CD4-positive, alpha-beta T cell (primary cell): Measurements from ENCODE around the gene LYRM9. TPM values are rescaled to one million over a fixed set of nuclear protein-coding genes. Genes with fewer than 3 reads are reported as not detected.

Experiments used
- ATAC-seq: fragments of 200-7000 bp; cut with Tn5 transposase; one replicate; pipeline ENCODE4 v1.10.0; 2022; ENCODE audit warnings: mild to moderate bottlenecking; ENCODE audit not compliant: poor library complexity
- CTCF ChIA-PET: fragments of 350-600 bp; sonication (Branson Sonifier 250); formaldehyde crosslinking; loops from one replicate; lab custom pipeline; 2021; ENCODE audit warnings: antibody characterized with exemption, inconsistent platforms; lab: Charles Lee
- POLR2A ChIA-PET: fragments of 350-600 bp; sonication (Branson Sonifier 250); formaldehyde crosslinking; loops from one replicate; lab custom pipeline; 2021; ENCODE audit warnings: antibody characterized with exemption, inconsistent platforms; lab: Charles Lee
- DNase-seq, 14 experiments: peaks; one replicate each; pipeline ENCODE4 v3.0.0-alpha.2; 2013 to 2020; ENCODE audit warnings: mixed read lengths in 2 of 14
- H3K27ac ChIP-seq, 2 donors: one replicate each; pipeline versions ENCODE4 v1.5.1 to v1.7.0; 2013; ENCODE audit warnings: low read length in 2 of 2, low read depth in 1 of 2, mild to moderate bottlenecking in 1 of 2
- H3K27me3 ChIP-seq, 2 experiments: 1 replicate in 1 of 2; 2 replicates in 1 of 2; pipeline versions ENCODE4 v1.6.1 to v1.7.0; 2013; ENCODE audit warnings: low read length in 2 of 2, control low read depth in 1 of 2, mild to moderate bottlenecking in 1 of 2, moderate library complexity in 1 of 2; ENCODE audit not compliant: insufficient read depth in 2 of 2, control insufficient read depth in 1 of 2
- H3K36me3 ChIP-seq: one replicate; pipeline ENCODE4 v1.6.1; 2013; ENCODE audit warnings: low read length, control low read depth; ENCODE audit not compliant: insufficient read depth
- H3K4me1 ChIP-seq: one replicate; pipeline ENCODE4 v1.6.1; 2013; ENCODE audit warnings: low read length, control low read depth; ENCODE audit not compliant: insufficient read depth
- H3K4me3 ChIP-seq: one replicate; pipeline ENCODE4 v1.5.1; 2013; ENCODE audit warnings: mild to moderate bottlenecking, low read length, moderate library complexity
- H3K9me3 ChIP-seq, 2 experiments: 1 replicate in 1 of 2; 2 replicates in 1 of 2; pipeline versions ENCODE4 v1.6.1 to v1.7.0; 2013; ENCODE audit warnings: low read length in 2 of 2, mild to moderate bottlenecking in 2 of 2, control low read depth in 1 of 2, moderate library complexity in 1 of 2; ENCODE audit not compliant: control insufficient read depth in 1 of 2, insufficient read depth in 1 of 2
- H3K27ac Mint-ChIP-seq: one replicate; pipeline ENCODE4 v1.8.0; 2020; ENCODE audit warnings: mixed read lengths
- H3K27me3 Mint-ChIP-seq: one replicate; pipeline ENCODE4 v1.8.0; 2021; ENCODE audit warnings: mixed read lengths
- H3K36me3 Mint-ChIP-seq: one replicate; pipeline ENCODE4 v1.8.0; 2021; ENCODE audit warnings: low read depth, mixed read lengths
- H3K4me1 Mint-ChIP-seq: one replicate; pipeline ENCODE4 v1.8.0; 2021; ENCODE audit warnings: low read depth, mixed read lengths
- H3K4me3 Mint-ChIP-seq: one replicate; pipeline ENCODE4 v1.8.0; 2020; ENCODE audit warnings: mild to moderate bottlenecking, mixed read lengths
- H3K9me3 Mint-ChIP-seq: one replicate; pipeline ENCODE4 v1.8.0; 2020; ENCODE audit warnings: mixed read lengths
- CTCF ChIP-seq: fragments of 200-600 bp; IDR thresholded peaks from one replicate; pipeline ENCODE4 v1.8.0; 2022; ENCODE audit warnings: antibody characterized with exemption, mild to moderate bottlenecking
- intact Hi-C, 2 experiments: fragments of 100-400 bp; cut with DNase I in 1 of 2; cut with micrococcal nuclease in 1 of 2; formaldehyde crosslinking; loops; one replicate each; pipeline versions ENCODE4 v1.15.1 to v1.9.0; 2023 to 2025; cut with DNase I, micrococcal nuclease
- total RNA-seq, 174 experiments: library from RNA in 2 of 174; stranded (reverse) in 2 of 174; gene quantifications; one replicate each; pipeline ENCODE4 v1.2.3 and lab custom pipeline; 2021 to 2026

LYRM9 gene
- total RNA-seq, 2 experiments from 2014 or later: 13.0 to 15.7 TPM

GRCh38 chr17:27862840-27863239 lies 30.3 kb downstream of the LYRM9 start:
- Mint-ChIP-seq H3K4me1 (no peaks in the 10 kb centered on the region), H3K27ac (no peak overlapping the region), H3K36me3 (no peaks in the 10 kb centered on the region), H3K27me3 (no peaks in the 10 kb centered on the region), H3K9me3 (no peaks in the 10 kb centered on the region), H3K4me3 (no peak overlapping the region)
- no peaks in the 10 kb centered on the region for H3K9me3 ChIP-seq
- no peaks in the 10 kb centered on the region for H3K27me3 ChIP-seq
- no peaks in the 10 kb centered on the region for H3K36me3 ChIP-seq
- intact Hi-C loops: no loop called here
- no peak overlapping the region for H3K27ac ChIP-seq
- no peak for ATAC-seq
- H3K4me3 ChIP-seq: no peak overlapping the region
- POLR2A ChIA-PET: no interaction called here
- no peak for TF ChIP-seq CTCF
- no peak for DNase-seq
- no peaks in the 10 kb centered on the region for H3K4me1 ChIP-seq
- CTCF ChIA-PET: no interaction called here

GRCh38 chr17:27862004-27862403 lies 31.2 kb downstream of the LYRM9 start:
- H3K36me3 ChIP-seq: no peaks in the 10 kb centered on the region
- POLR2A ChIA-PET: no interaction called here

GRCh38 chr17:27860971-27861664 lies 32.0 kb downstream of the LYRM9 start:
- H3K9me3 Mint-ChIP-seq: no peaks in the 10 kb centered on the region
- no peak for TF ChIP-seq CTCF
- Histone ChIP-seq H3K36me3 (no peaks in the 10 kb centered on the region), H3K27me3 (no peaks in the 10 kb centered on the region), H3K4me1 (no peaks in the 10 kb centered on the region), H3K9me3 (no peaks in the 10 kb centered on the region), H3K27ac (no peak overlapping the region), H3K4me3 (no peak overlapping the region)
- ChIA-PET CTCF (no interaction called here), POLR2A (no interaction called here)
- no peak overlapping the region for H3K4me3 Mint-ChIP-seq
- no peak for ATAC-seq
- H3K27me3 Mint-ChIP-seq: no peaks in the 10 kb centered on the region
- DNase-seq: no peak
- H3K27ac Mint-ChIP-seq: no peak overlapping the region
- no peaks in the 10 kb centered on the region for H3K4me1 Mint-ChIP-seq
- intact Hi-C loops: no loop called here
- H3K36me3 Mint-ChIP-seq: no peaks in the 10 kb centered on the region

More at GRCh38 chr17:27862004-27862403, 31.2 kb downstream of the LYRM9 start:
- Mint-ChIP-seq H3K4me3 (no peak overlapping the region), H3K27ac (no peak overlapping the region), H3K27me3 (no peaks in the 10 kb centered on the region), H3K9me3 (no peaks in the 10 kb centered on the region), H3K4me1 (no peaks in the 10 kb centered on the region), H3K36me3 (no peaks in the 10 kb centered on the region)
- Histone ChIP-seq H3K27me3 (no peaks in the 10 kb centered on the region), H3K9me3 (no peaks in the 10 kb centered on the region), H3K4me1 (no peaks in the 10 kb centered on the region), H3K27ac (no peak overlapping the region), H3K4me3 (no peak overlapping the region)
- DNase-seq (no peak), ATAC-seq (no peak)
- intact Hi-C loops: no loop called here
- TF ChIP-seq CTCF: no peak
- CTCF ChIA-PET: no interaction called here
